HepG2 (cell line): ENCODE measurements around the gene CSNK1D. TPM values are rescaled to one million over a fixed set of nuclear protein-coding genes. Genes with fewer than 3 reads are reported as not detected.

Experiments used
- BRCA1 ChIP-seq: sonication (generic); formaldehyde crosslinking; IDR thresholded peaks from 2 replicates; pipeline ENCODE4 v1.4.0; 2020; ENCODE audit warnings: missing genetic modification reagents
- FOXA1 ChIP-seq, 2 experiments: fragments of 450-650 bp in 1 of 2; sonication (generic) in 1 of 2; formaldehyde crosslinking in 1 of 2; IDR thresholded peaks; 2 replicates each; pipeline versions ENCODE4 v1.4.0 to v1.6.1; 2016 to 2020; ENCODE audit warnings: missing genetic modification reagents in 1 of 2
- FOXK1 ChIP-seq: sonication (generic); formaldehyde crosslinking; IDR thresholded peaks from 2 replicates; pipeline ENCODE4 v1.4.0; 2020; ENCODE audit warnings: low read depth, missing genetic modification reagents, borderline replicate concordance
- HES4 ChIP-seq: sonication (generic); formaldehyde crosslinking; IDR thresholded peaks from 2 replicates; pipeline ENCODE4 v1.9.0; 2021; ENCODE audit warnings: mild to moderate bottlenecking, missing genetic modification reagents, borderline replicate concordance
- JUND ChIP-seq: sonication (generic); formaldehyde crosslinking; IDR thresholded peaks from 2 replicates; pipeline ENCODE4 v1.8.0; 2022; ENCODE audit warnings: mild to moderate bottlenecking, missing genetic modification reagents
- KDM3A ChIP-seq: IDR thresholded peaks from 2 replicates; pipeline ENCODE4 v1.6.1; 2018; ENCODE audit warnings: low read depth, missing compliant biosample characterization
- KLF13 ChIP-seq: sonication (generic); formaldehyde crosslinking; IDR thresholded peaks from 2 replicates; pipeline ENCODE4 v1.4.0; 2020; ENCODE audit warnings: mild to moderate bottlenecking, missing genetic modification reagents
- KMT2B ChIP-seq: IDR thresholded peaks from 2 replicates; pipeline ENCODE4 v1.6.1; 2016; ENCODE audit warnings: missing genetic modification reagents, missing compliant biosample characterization
- MEIS2 ChIP-seq: sonication (generic); formaldehyde crosslinking; IDR thresholded peaks from 2 replicates; pipeline ENCODE4 v1.9.0; 2021; ENCODE audit warnings: mild to moderate bottlenecking, missing genetic modification reagents
- PRPF4 ChIP-seq: fragments of 200-400 bp; formaldehyde crosslinking; IDR thresholded peaks from 2 replicates; pipeline ENCODE4 v1.6.1; 2016; ENCODE audit warnings: low read length, low read depth; ENCODE audit not compliant: poor library complexity, severe bottlenecking
- THAP11 ChIP-seq: IDR thresholded peaks from 2 replicates; pipeline ENCODE4 v1.6.1; 2016; ENCODE audit warnings: missing biosample characterization, missing genetic modification reagents
- TOPORS ChIP-seq: sonication (generic); formaldehyde crosslinking; IDR thresholded peaks from 2 replicates; pipeline ENCODE4 v1.8.0; 2023; ENCODE audit warnings: mild to moderate bottlenecking, missing genetic modification reagents
- ZKSCAN5 ChIP-seq: sonication (generic); formaldehyde crosslinking; IDR thresholded peaks from 2 replicates; pipeline ENCODE4 v1.5.1; 2020; ENCODE audit warnings: mild to moderate bottlenecking, missing genetic modification reagents
- ZNF143 ChIP-seq: sonication (generic); formaldehyde crosslinking; IDR thresholded peaks from 2 replicates; pipeline ENCODE4 v1.4.0; 2020; ENCODE audit warnings: missing genetic modification reagents
- ZNF207 ChIP-seq: fragments of 450-650 bp; IDR thresholded peaks from 2 replicates; pipeline ENCODE4 v1.6.1; 2016; ENCODE audit warnings: antibody characterized with exemption, borderline replicate concordance
- ZNF432 ChIP-seq: sonication (generic); formaldehyde crosslinking; IDR thresholded peaks from 2 replicates; pipeline ENCODE4 v1.5.0; 2020; ENCODE audit warnings: missing genetic modification reagents, mild to moderate bottlenecking, borderline replicate concordance
- ZNF564 ChIP-seq: sonication (generic); formaldehyde crosslinking; IDR thresholded peaks from 2 replicates; pipeline ENCODE4 v1.8.1; 2023; ENCODE audit warnings: mild to moderate bottlenecking, missing genetic modification reagents
- ZNF598 ChIP-seq: sonication (generic); formaldehyde crosslinking; IDR thresholded peaks from 2 replicates; pipeline ENCODE4 v1.5.1; 2020; ENCODE audit warnings: mild to moderate bottlenecking, missing genetic modification reagents, borderline replicate concordance
- ZNF703 ChIP-seq: sonication (generic); formaldehyde crosslinking; IDR thresholded peaks from 2 replicates; pipeline ENCODE4 v1.5.1; 2020; ENCODE audit warnings: missing genetic modification reagents, mild to moderate bottlenecking, moderate library complexity, borderline replicate concordance
- polyA plus RNA-seq, 8 experiments: library from polyadenylated mRNA; depleted of rRNA in 3 of 8; stranded (reverse) in 7 of 8; unstranded in 1 of 8; fragments of >200 nt; fragmentation: Illumina TruSeq in 4 of 8; extraction: Trizol in 4 of 8; gene quantifications; 2 replicates each; pipeline versions ENCODE4 v1.2.1 to v1.2.3, GENCODE V29; 2011 to 2016; ENCODE audit warnings: low read depth in 4 of 8, missing spikeins in 1 of 8, mixed read lengths in 1 of 8; ENCODE audit not compliant: insufficient read depth in 1 of 8
- total RNA-seq, 5 experiments: library from RNA; depleted of rRNA; stranded (reverse); fragments of >200 nt; fragmentation: Illumina TruSeq; extraction: Trizol; gene quantifications; 2 replicates each; pipeline ENCODE4 v1.2.3, GENCODE V29; 2016; ENCODE audit warnings: low read depth in 1 of 5
- TF ChIP-seq, protein P1 (sequence below): sonication (generic); formaldehyde crosslinking; conservative IDR thresholded peaks from 2 replicates; pipeline ENCODE4 v1.5.0; 2020; ENCODE audit warnings: missing genetic modification reagents

Gene CSNK1D
- total and polyA plus RNA-seq, 2 of the 13 experiments (the other 11 are each of a cell fraction or from before 2014, with no cell fraction given): 31.5 to 128 TPM

DNA sequence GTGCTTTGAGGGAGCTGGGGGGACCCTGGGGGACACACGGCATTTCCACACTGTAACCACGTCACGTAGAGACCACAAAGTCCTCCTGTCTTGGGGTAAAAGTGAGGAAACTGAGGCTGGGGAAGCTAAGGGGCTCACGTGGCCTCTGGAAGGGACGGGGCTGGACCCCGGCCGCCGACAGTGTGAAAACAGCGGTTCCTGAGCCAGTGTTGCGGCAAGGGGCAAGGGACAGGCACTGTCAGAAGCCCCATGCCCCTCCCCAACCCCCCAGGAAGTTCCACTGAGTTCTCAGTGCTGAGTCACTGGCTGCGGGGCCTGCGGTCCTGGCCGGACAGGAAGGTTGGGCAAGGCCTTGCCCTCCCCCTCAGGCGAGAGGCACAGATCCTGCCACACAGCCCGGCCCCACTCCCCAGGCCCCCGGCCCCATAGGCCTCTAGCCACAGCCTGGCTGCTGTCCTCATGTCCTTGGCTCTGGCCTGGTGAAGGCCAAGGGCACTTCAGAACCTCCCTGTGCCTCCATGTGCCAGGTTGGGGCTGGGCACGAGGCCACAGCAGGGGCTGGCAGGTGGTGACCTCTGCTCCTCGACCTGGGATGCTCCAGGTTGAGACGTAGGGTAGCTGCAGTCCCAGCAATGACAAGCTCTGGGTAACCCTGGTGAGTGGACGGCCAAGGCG lies 55.8 kb downstream of the CSNK1D start (continued):
- TF ChIP-seq, protein P1, sequence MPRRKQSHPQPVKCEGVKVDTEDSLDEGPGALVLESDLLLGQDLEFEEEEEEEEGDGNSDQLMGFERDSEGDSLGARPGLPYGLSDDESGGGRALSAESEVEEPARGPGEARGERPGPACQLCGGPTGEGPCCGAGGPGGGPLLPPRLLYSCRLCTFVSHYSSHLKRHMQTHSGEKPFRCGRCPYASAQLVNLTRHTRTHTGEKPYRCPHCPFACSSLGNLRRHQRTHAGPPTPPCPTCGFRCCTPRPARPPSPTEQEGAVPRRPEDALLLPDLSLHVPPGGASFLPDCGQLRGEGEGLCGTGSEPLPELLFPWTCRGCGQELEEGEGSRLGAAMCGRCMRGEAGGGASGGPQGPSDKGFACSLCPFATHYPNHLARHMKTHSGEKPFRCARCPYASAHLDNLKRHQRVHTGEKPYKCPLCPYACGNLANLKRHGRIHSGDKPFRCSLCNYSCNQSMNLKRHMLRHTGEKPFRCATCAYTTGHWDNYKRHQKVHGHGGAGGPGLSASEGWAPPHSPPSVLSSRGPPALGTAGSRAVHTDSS: no peak
- TF ChIP-seq ZNF432 (CRISPR knock-in tag) (no peak), BRCA1 (CRISPR knock-in tag) (peak; percentile 15; the same call in 1 of the 2 replicates), JUND (CRISPR knock-in tag) (peak; percentile 89), ZKSCAN5 (CRISPR knock-in tag) (no peak; the same call in 1 of the 2 replicates), MEIS2 (CRISPR knock-in tag) (peak; percentile 60), ZNF703 (no peak), HES4 (CRISPR knock-in tag) (no peak), ZNF564 (CRISPR knock-in tag) (peak; percentile 55; the same call in 1 of the 2 replicates), ZNF143 (peak; percentile 44), ZNF598 (no peak), THAP11 (CRISPR knock-in tag) (peak; percentile 74), ZNF207 (no peak), FOXA1 (IDR thresholded peaks at IDR 0.05) (no peak), FOXA1 (CRISPR knock-in tag; IDR thresholded peaks at IDR 0.05) (peak; percentile 55; the same call in 1 of the 2 replicates), PRPF4 (no peak), KLF13 (CRISPR knock-in tag) (no peak), FOXK1 (CRISPR knock-in tag) (peak; percentile 41; the same call in 1 of the 2 replicates), KMT2B (CRISPR knock-in tag) (peak; percentile 44; the same call in 1 of the 2 replicates), TOPORS (CRISPR knock-in tag) (no peak), KDM3A (CRISPR knock-in tag) (0 out of 2 replicates have a peak, but pooled peaks have one; percentile 71)
